NCI-H146 treated with DMSO at 0.1 percent for 48 hours (cell line): Measurements from ENCODE around the gene PTPN2.
"Not testable (repeated sequence)": the region's sequence is repeated elsewhere in the genome, so short reads cannot be mapped to it uniquely, and the experiment has no call there.

Experiments used
- DNase-seq: peaks from one replicate; lab custom pipeline; 2025; ENCODE audit not compliant: unreplicated experiment; lab: John Stamatoyannopoulos, UW

The PTPN2 gene

GRCh38 chr18:12883684-12884405 is at the start of gene PTPN2:
PTPN2 (minus strand) TSS chr18:12884237; CDS start chr18:12884141, 96 bp downstream.
- DNase-seq, result peak; percentile 97

DNA sequence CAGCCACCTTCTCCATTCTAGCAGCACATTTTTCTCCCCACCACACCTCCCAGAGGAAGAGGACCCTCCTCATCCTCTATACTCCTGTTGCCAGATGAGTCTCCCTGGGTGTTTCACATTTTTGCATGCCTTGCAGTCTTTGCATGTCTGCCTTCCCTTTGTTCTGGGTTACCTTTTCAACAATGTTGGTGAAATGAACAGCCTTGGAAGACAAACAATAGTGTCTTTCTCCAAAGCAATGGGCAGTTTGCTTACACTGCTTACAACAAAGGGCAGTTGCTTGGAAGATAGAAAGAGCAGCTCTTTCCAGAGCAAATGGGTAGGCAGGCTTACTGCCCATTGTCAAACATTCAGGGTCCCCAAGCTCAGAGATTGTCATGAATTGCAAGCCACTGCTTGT is 49.3 kb upstream of the PTPN2 start:
- no peak for DNase-seq

- DNase-seq, result no peak
Measured at GRCh38 chr18:12930908-12931307, 46.9 kb upstream of the PTPN2 start.

- no peak for DNase-seq
Measured at GRCh38 chr18:12930376-12930775, 46.3 kb upstream of the PTPN2 start.

DNA sequence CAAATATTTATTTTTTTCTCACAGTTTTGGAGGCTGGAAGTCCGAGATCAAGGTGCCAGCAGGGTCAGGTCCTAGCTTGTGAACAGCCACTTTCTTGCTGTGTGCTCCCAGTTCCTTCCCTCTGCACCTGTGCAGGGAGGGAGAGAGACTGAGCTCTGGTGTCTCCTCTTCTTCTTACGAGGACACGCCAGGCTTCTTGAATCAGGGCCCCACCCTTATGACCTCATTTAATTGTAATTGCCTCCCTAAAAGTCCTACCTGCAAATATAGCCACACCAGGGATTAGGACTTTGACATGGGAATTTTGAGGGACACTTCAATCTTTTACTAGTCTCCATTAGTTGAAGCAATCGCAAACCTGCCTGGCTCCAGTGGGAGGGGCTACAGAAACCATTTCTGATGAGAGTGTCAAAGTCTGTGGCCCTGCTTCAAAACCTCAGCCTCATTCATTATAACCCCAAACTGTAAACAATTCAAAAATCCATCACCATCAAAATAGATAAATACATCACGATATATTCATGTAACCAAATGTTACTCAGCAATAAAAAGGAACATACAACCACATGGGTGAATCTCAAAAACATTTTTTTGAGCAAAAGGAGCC is 45.5 kb upstream of the PTPN2 start:
- DNase-seq, result no peak

- DNase-seq, result no peak
Measured at GRCh38 chr18:12928641-12929040, 44.6 kb upstream of the PTPN2 start.

- no peak for DNase-seq
Measured at GRCh38 chr18:12928206-12928605, 44.2 kb upstream of the PTPN2 start.

- no peak for DNase-seq
Measured at GRCh38 chr18:12924616-12925015, 40.6 kb upstream of the PTPN2 start.

DNA sequence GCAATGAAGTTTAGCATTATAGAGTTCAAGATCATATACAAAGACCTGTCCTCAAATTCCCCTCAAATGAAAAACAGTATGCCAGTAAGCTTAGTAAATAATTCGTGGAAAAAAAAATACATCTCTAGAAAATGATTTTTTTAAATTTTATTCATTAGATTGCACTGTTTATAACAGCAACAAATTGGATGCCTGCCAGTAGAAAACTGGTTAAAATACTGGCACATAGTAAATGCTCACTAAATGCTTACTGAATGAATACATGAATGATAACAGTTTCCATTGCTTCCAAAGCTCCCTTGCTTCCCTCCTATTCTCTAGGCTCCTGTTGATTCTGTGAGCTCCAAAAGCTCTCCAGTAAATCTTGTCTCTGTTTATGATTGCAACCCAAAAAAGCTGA is 38.2 kb upstream of the PTPN2 start:
- DNase-seq, result no peak

GRCh38 chr18:12921178-12921577 is 37.1 kb upstream of the PTPN2 start:
- DNase-seq, result no peak

- DNase-seq, result no peak
Measured at GRCh38 chr18:12911929-12912703, 28.1 kb upstream of the PTPN2 start.

- no peak for DNase-seq
Measured at GRCh38 chr18:12911025-12911928, 27.2 kb upstream of the PTPN2 start.

- DNase-seq, result no peak
Measured at GRCh38 chr18:12908706-12909105, 24.7 kb upstream of the PTPN2 start.

DNA sequence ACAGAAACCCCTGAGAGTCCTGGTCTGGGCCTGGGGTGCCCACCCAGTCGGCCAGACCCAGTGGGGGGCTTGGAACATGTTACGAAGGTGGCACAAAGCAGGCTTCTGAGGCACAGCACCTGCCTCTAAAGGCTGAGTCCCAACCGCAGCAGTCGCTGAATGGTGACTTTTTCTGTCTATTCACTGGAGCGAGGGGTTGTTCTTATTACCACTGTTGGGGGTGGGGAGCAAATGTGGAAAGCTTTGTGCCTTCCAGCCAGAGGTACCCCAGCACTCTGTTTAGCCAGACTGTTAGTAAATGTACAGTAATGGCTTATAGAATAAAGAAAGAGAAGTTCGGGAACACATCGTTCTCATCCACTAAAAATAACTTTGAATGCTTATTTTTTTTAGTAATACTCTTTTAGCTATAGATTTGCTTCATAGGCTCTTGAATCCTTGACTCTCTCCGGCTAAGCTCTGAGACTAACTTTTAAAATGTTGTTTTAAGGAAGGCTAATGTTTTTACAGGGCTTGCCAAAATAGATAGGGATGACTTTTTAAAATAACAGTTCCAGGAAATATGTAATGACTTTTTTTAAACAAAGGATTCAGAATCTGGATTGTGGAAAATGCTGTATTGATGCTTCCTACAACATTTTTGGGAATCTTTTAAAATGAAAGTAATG is 23.4 kb upstream of the PTPN2 start:
- no peak for DNase-seq

DNA sequence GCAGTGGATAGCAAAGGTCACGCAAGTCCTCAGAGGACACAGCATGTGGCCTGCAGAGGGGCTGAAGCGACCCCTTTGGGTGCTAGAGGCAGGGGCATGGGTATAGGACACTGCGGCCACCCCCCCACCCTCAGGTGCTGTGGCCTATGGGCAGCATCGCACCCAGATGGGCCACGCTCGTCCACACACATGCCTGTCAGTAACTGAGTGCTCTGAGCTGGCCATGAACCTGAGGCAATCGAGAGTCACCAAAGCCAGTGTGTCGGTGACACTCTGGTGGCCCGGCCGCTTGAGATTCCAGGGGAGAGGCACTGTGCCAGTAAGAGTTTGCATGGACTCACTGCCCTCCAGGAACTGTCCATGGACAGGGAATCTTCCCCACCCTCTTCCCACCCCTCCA is 22.7 kb upstream of the PTPN2 start:
- DNase-seq, result no peak

GRCh38 chr18:12906119-12906518 is 22.1 kb upstream of the PTPN2 start:
- DNase-seq, result no peak

DNA sequence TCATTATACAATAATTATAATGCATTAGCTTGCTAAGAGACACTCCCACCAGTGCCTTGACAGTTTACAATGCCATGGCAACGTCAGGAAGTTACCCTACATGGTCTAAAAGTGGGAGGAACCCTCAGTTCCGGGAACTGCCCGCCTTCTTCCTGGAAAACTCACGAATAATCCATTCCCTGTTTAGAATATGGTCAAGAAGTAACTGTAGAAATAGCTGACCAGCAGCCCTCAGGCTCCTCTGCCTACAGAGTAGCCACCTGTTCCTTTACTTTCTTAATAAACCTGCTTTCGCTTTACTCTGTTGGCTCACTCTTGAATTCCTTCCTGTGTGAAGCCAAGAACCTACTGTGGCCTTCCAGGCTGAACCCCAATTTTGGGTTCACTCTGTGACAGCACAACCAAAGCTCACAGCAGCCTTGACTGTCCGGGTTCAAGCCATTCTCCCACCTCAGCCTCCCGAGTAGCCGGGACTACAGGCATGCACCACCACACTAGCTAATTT is 20.0 kb upstream of the PTPN2 start:
- no peak for DNase-seq

DNA sequence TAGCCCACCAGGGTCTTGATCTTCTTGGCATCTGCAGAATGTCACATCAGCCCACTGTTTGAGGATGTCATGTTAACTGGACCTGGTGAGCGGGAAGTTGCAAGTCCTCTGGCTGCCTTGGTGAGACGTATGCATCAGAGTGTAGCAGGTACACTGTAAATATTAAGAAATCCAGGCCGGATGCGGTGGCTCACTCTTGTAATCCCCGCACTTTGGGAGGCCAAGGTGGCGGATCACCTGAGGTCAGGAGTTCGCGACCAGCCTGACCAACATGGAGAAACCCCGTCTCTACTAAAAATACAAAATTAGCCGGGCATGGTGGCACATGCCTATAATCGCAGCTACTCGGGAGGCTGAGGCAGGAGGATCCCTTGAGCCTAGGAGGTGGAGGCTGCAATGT is 17.2 kb upstream of the PTPN2 start:
- DNase-seq, result not testable (repeated sequence)

GRCh38 chr18:12896784-12897333 is 12.8 kb upstream of the PTPN2 start:
- DNase-seq, result not testable (repeated sequence)

DNA sequence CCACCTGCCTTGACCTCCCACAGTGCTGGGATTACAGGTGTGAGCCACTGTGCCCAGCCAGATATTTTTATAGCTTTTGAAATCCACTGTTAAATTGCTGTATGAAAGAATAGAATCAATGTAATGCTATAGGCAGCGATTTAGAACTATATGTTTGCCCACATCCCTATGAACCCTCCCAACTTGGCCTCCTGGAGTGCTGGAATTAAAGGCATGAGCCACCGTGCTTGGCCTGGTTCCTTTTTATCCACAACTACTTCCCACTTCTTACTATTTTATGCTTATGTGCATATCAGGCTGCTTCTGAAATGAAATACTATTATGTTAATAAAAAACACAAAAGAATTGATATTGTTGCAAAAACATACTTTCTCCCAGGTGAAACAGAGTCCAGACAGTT is 11.6 kb upstream of the PTPN2 start:
- no peak for DNase-seq
